Endodermal cell (in vitro differentiated cells): ENCODE results near the gene POU2AF1. TPM values are rescaled to one million over a fixed set of nuclear protein-coding genes. Genes with fewer than 3 reads are reported as not detected.
"Not testable (repeated sequence)": the region's sequence is repeated elsewhere in the genome, so short reads cannot be mapped to it uniquely, and the experiment has no call there.

Experiments used
- DNase-seq: peaks from one replicate; pipeline ENCODE4 v3.0.0-alpha.2; 2017
- H3K27ac ChIP-seq: 2 replicates; pipeline ENCODE4 v1.5.1; 2013; ENCODE audit warnings: mild to moderate bottlenecking, low read depth, low read length, moderate library complexity
- H3K27me3 ChIP-seq: 2 replicates; pipeline ENCODE4 v1.6.1; 2013; ENCODE audit warnings: mild to moderate bottlenecking, low read length, moderate library complexity; ENCODE audit not compliant: insufficient read depth, control insufficient read depth, poor library complexity, severe bottlenecking
- H3K36me3 ChIP-seq: 2 replicates; pipeline ENCODE4 v1.7.0; 2013; ENCODE audit warnings: mild to moderate bottlenecking, low read length, moderate library complexity; ENCODE audit not compliant: control insufficient read depth, insufficient read depth
- H3K4me1 ChIP-seq: one replicate; pipeline ENCODE4 v1.7.0; 2013; ENCODE audit warnings: low read length; ENCODE audit not compliant: control insufficient read depth, insufficient read depth
- H3K4me3 ChIP-seq: 2 replicates; pipeline ENCODE4 v1.5.1; 2013; ENCODE audit warnings: mild to moderate bottlenecking, low read length, moderate library complexity
- H3K9ac ChIP-seq: 2 replicates; pipeline ENCODE4 v1.6.1; 2013; ENCODE audit warnings: mild to moderate bottlenecking, low read length, moderate library complexity; ENCODE audit not compliant: poor library complexity, severe bottlenecking; ENCODE audit errors: extremely low read depth
- H3K9me3 ChIP-seq: 2 replicates; pipeline ENCODE4 v1.6.1; 2013; ENCODE audit warnings: mild to moderate bottlenecking, low read length, moderate library complexity; ENCODE audit not compliant: control insufficient read depth
- H3K27ac Mint-ChIP-seq: 2 replicates; pipeline ENCODE4 v1.8.0; 2020; ENCODE audit warnings: mixed read lengths
- H3K27me3 Mint-ChIP-seq: 2 replicates; pipeline ENCODE4 v1.8.0; 2021; ENCODE audit warnings: mild to moderate bottlenecking, mixed read lengths; ENCODE audit not compliant: insufficient read depth
- H3K36me3 Mint-ChIP-seq: 2 replicates; pipeline ENCODE4 v1.8.0; 2020; ENCODE audit warnings: low read depth, mixed read lengths
- H3K4me1 Mint-ChIP-seq: 2 replicates; pipeline ENCODE4 v1.8.0; 2020; ENCODE audit warnings: mixed read lengths
- H3K4me3 Mint-ChIP-seq: 2 replicates; pipeline ENCODE4 v1.8.0; 2020; ENCODE audit warnings: mild to moderate bottlenecking, moderate library complexity, mixed read lengths
- H3K9me3 Mint-ChIP-seq: 2 replicates; pipeline ENCODE4 v1.8.0; 2020; ENCODE audit warnings: mild to moderate bottlenecking, mixed read lengths
- CTCF ChIP-seq: fragments of 200-600 bp; sonication (generic); conservative IDR thresholded peaks from 2 replicates; pipeline ENCODE4 v1.5.0; 2021; ENCODE audit warnings: antibody characterized with exemption, mild to moderate bottlenecking
- WGBS, 2 experiments: methylation state at CpG; one replicate each; pipeline versions ENCODE4 v1.1.5 to v1.1.7; 2013; ENCODE audit warnings: missing lambda C conversion rate in 2 of 2, mixed read lengths in 1 of 2; ENCODE audit not compliant: insufficient coverage in 1 of 2, insufficient read length in 1 of 2; 5-methylcytosine and 5-hydroxymethylcytosine counted together
- total RNA-seq, 2 donors: library from RNA; stranded (reverse); fragmentation: NEBNext Ultra II Directional in 1 of 2; extraction: Animal tissue kit (Norgen Biotek cat#: 25700) in 1 of 2; gene quantifications; 2 replicates in 1 of 2; 3 replicates in 1 of 2; pipeline ENCODE4 v1.2.1, GENCODE V29; 2021

POU2AF1 gene
- total RNA-seq, 2 donors from 2014 or later = 0.46 to 0.77 TPM

GRCh38 chr11:111320728-111321568 is 58.1 kb downstream of the POU2AF1 start:
- H3K4me3 ChIP-seq = no peak overlapping the region
- H3K27ac Mint-ChIP-seq = no peak overlapping the region
- H3K27me3 Mint-ChIP-seq = peaks cover 48% of the 10 kb centered on the region
- no peaks in the 10 kb centered on the region for H3K36me3 ChIP-seq
- H3K4me3 Mint-ChIP-seq = no peak overlapping the region
- no peak overlapping the region for H3K27ac ChIP-seq
- 86 to 87% methylated on average over 4 to 5 of the region's 5 CpGs for WGBS, 2 experiments
- no peaks in the 10 kb centered on the region for H3K36me3 Mint-ChIP-seq
- no peak for TF ChIP-seq CTCF
- DNase-seq = peak; percentile 55
- peaks cover 2% of the 10 kb centered on the region for H3K9me3 Mint-ChIP-seq
- H3K27me3 ChIP-seq = peaks cover 6% of the 10 kb centered on the region
- no peak overlapping the region for H3K9ac ChIP-seq
- H3K9me3 ChIP-seq = no peaks in the 10 kb centered on the region
- peaks cover 2% of the 10 kb centered on the region for H3K4me1 Mint-ChIP-seq
- no peaks in the 10 kb centered on the region for H3K4me1 ChIP-seq

GRCh38 chr11:111320199-111320598 is 58.9 kb downstream of the POU2AF1 start:
- not testable (repeated sequence) for DNase-seq, H3K27ac ChIP-seq, H3K27me3 ChIP-seq, H3K4me1 Mint-ChIP-seq, H3K4me1 ChIP-seq, H3K4me3 Mint-ChIP-seq, H3K9me3 ChIP-seq, H3K4me3 ChIP-seq, H3K27ac Mint-ChIP-seq, H3K36me3 ChIP-seq, H3K36me3 Mint-ChIP-seq, H3K9ac ChIP-seq, H3K9me3 Mint-ChIP-seq
- 85 to 87% methylated on average over 3 to 6 of the region's 6 CpGs for WGBS, 2 experiments
- peaks cover 50% of the 10 kb centered on the region for H3K27me3 Mint-ChIP-seq

- Histone ChIP-seq H3K4me3 (no peak overlapping the region), H3K36me3 (no peaks in the 10 kb centered on the region), H3K9me3 (no peaks in the 10 kb centered on the region), H3K4me1 (no peaks in the 10 kb centered on the region), H3K27ac (no peak overlapping the region), H3K27me3 (peaks cover 6% of the 10 kb centered on the region), H3K9ac (no peak overlapping the region)
- peaks cover 7% of the 10 kb centered on the region for H3K9me3 Mint-ChIP-seq
- no peaks in the 10 kb centered on the region for H3K36me3 Mint-ChIP-seq
- WGBS, 2 experiments = 74 to 88% methylated on average over 6 of the region's 6 CpGs
- no peak for DNase-seq
- TF ChIP-seq CTCF = no peak
- H3K27ac Mint-ChIP-seq = no peak overlapping the region
- H3K27me3 Mint-ChIP-seq = peaks cover 50% of the 10 kb centered on the region
- H3K4me1 Mint-ChIP-seq = peaks cover 2% of the 10 kb centered on the region
- no peak overlapping the region for H3K4me3 Mint-ChIP-seq
These were observed 59.8 kb downstream of the POU2AF1 start for GRCh38 chr11:111319296-111319695.
